GM10266 (cell line): ENCODE measurements around the gene CCDC106.

Experiments used
- DNase-seq: peaks from one replicate; pipeline ENCODE4 v3.0.0; 2012; ENCODE audit errors: extremely low spot score
- TF ChIP-seq, protein P1 (sequence below): IDR thresholded peaks from 2 replicates; pipeline ENCODE4 v1.5.1; 2012; ENCODE audit warnings: mild to moderate bottlenecking, low read depth; ENCODE audit not compliant: control insufficient read depth, insufficient read depth; ENCODE audit errors: missing control alignments

The CCDC106 gene

GRCh38 chr19:55624109-55625003 lies 23.7 kb upstream of the CCDC106 start, which contains the start of gene ZNF784:
ZNF784 (minus strand) TSS chr19:55624566; CDS start chr19:55624561, 5 bp downstream.
- TF ChIP-seq, protein P1, sequence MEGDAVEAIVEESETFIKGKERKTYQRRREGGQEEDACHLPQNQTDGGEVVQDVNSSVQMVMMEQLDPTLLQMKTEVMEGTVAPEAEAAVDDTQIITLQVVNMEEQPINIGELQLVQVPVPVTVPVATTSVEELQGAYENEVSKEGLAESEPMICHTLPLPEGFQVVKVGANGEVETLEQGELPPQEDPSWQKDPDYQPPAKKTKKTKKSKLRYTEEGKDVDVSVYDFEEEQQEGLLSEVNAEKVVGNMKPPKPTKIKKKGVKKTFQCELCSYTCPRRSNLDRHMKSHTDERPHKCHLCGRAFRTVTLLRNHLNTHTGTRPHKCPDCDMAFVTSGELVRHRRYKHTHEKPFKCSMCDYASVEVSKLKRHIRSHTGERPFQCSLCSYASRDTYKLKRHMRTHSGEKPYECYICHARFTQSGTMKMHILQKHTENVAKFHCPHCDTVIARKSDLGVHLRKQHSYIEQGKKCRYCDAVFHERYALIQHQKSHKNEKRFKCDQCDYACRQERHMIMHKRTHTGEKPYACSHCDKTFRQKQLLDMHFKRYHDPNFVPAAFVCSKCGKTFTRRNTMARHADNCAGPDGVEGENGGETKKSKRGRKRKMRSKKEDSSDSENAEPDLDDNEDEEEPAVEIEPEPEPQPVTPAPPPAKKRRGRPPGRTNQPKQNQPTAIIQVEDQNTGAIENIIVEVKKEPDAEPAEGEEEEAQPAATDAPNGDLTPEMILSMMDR, result no peak
- DNase-seq, result peak; percentile 96

- TF ChIP-seq, protein P1, result no peak
- DNase-seq, result no peak
Observed at GRCh38 chr19:55625004-55625326, 23.0 kb upstream of the CCDC106 start.

- TF ChIP-seq, protein P1, result no peak
- DNase-seq, result no peak
Observed at GRCh38 chr19:55626350-55626749, 21.7 kb upstream of the CCDC106 start.

GRCh38 chr19:55632463-55632834 lies 15.6 kb upstream of the CCDC106 start:
- TF ChIP-seq, protein P1, result peak; percentile 81
- DNase-seq, result peak; percentile 68

GRCh38 chr19:55633861-55634260 lies 14.2 kb upstream of the CCDC106 start:
- TF ChIP-seq, protein P1, result no peak
- no peak for DNase-seq

GRCh38 chr19:55635334-55635717 lies 12.7 kb upstream of the CCDC106 start:
- TF ChIP-seq, protein P1, result no peak

DNA sequence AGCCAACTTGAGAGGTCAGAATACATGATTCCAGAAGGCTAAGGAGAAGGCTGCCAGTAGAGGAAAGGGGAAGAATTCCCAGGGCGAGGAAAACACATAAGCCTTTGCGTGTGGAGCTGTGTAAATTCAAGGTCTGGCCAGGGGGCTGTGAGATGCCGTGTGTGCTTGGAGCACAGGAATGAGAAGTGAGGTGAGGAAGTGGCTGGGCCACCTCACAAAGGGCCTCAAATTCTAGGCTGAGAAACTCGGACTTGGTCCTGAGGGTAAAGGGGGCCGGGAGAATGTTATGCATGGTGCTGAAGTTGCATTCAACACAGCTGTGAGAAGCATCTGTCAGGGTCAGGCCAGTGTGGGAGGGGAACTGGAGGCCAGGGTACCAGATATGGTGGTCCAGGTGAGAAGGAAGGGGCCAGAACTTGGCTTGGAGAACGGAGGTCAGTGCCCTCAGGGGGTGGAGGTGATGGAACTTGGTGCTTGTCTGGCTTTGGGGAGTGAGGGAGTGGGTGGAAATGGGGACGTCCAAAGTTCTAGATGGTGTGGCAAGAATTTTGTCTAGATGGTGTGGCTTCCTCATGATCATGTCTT lies 12.1 kb upstream of the CCDC106 start:
- DNase-seq, result no peak
- TF ChIP-seq, protein P1, result no peak

More at GRCh38 chr19:55635334-55635717, 12.7 kb upstream of the CCDC106 start:
- DNase-seq, result peak; percentile 4
